Measurements from ENCODE around the gene KDELR3. TPM values are rescaled to one million over a fixed set of nuclear protein-coding genes. Genes with fewer than 3 reads are reported as not detected.
A peak's percentile ranks its signal among the peaks of the same experiment; 100 is the strongest.

KDELR3 gene
- total and polyA plus RNA-seq, 3 experiments from 2014 or later: 0.13 to 0.45 (median 0.33) TPM

- ChIA-PET CTCF (no interaction called here), POLR2A (no interaction called here)
- Mint-ChIP-seq H3K9me3 (no peaks in the 10 kb centered on the region), H3K36me3 (no peaks in the 10 kb centered on the region), H3K27me3 (peaks cover 0 to 3% of the 10 kb centered on the region in 2 donors), H3K4me1 (no peaks in the 10 kb centered on the region), H3K4me3 (no peak overlapping the region), H3K27ac (no peak overlapping the region)
- Histone ChIP-seq H3K27me3 (ENCODE audit: insufficient read depth, low read length, poor library complexity, severe bottlenecking) (no peaks in the 10 kb centered on the region), H3K9me3 (ENCODE audit: low read length) (no peaks in the 10 kb centered on the region), H3K27ac (ENCODE audit: low read depth, low read length) (no peak overlapping the region), H3K4me1 (ENCODE audit: insufficient read depth, low read length) (no peaks in the 10 kb centered on the region), H3K4me3 (ENCODE audit: low read length) (no peak overlapping the region), H3K36me3 (ENCODE audit: insufficient read depth, low read length) (no peaks in the 10 kb centered on the region)
- DNase-seq: no peak
These were observed 34.0 kb upstream of the KDELR3 start for GRCh38 chr22:38433871-38434270.

GRCh38 chr22:38435010-38435409, 32.9 kb upstream of the KDELR3 start:
- Mint-ChIP-seq H3K4me1 (no peaks in the 10 kb centered on the region), H3K9me3 (no peaks in the 10 kb centered on the region), H3K36me3 (no peaks in the 10 kb centered on the region), H3K4me3 (no peak overlapping the region), H3K27ac (no peak overlapping the region), H3K27me3 (peaks cover 0 to 3% of the 10 kb centered on the region in 2 donors)
- DNase-seq: no peak
- Histone ChIP-seq H3K36me3 (ENCODE audit: insufficient read depth, low read length) (no peaks in the 10 kb centered on the region), H3K9me3 (ENCODE audit: low read length) (no peaks in the 10 kb centered on the region), H3K27me3 (ENCODE audit: insufficient read depth, low read length, poor library complexity, severe bottlenecking) (no peaks in the 10 kb centered on the region), H3K4me3 (ENCODE audit: low read length) (no peak overlapping the region), H3K4me1 (ENCODE audit: insufficient read depth, low read length) (no peaks in the 10 kb centered on the region), H3K27ac (ENCODE audit: low read depth, low read length) (no peak overlapping the region)
- ChIA-PET POLR2A (no interaction called here), CTCF (interaction anchor here (1.9 kb wide), 1 partner anchor 13 kb away, joined by 3 read pairs; no protein-coding TSS in a partner anchor)

- no peaks in the 10 kb centered on the region for H3K9me3 ChIP-seq (ENCODE audit: low read length)
- H3K9me3 Mint-ChIP-seq: no peaks in the 10 kb centered on the region
- no peak for DNase-seq
- peak overlapping the region in 1 of 7 donors; percentile 56 for H3K4me3 Mint-ChIP-seq
- CTCF ChIA-PET: interaction anchor here (1.9 kb wide), 1 partner anchor 12 kb away, joined by 3 read pairs; no protein-coding TSS in a partner anchor
- H3K4me3 ChIP-seq (ENCODE audit: low read length): no peak overlapping the region
- H3K4me1 ChIP-seq (ENCODE audit: insufficient read depth, low read length): no peaks in the 10 kb centered on the region
- no peaks in the 10 kb centered on the region for H3K4me1 Mint-ChIP-seq
- H3K36me3 ChIP-seq (ENCODE audit: insufficient read depth, low read length): no peaks in the 10 kb centered on the region
- H3K27me3 Mint-ChIP-seq: peaks cover 6 to 9% of the 10 kb centered on the region in 2 donors
- H3K27ac Mint-ChIP-seq: no peak overlapping the region
- H3K27me3 ChIP-seq (ENCODE audit: insufficient read depth, low read length, poor library complexity, severe bottlenecking): no peaks in the 10 kb centered on the region
- no peaks in the 10 kb centered on the region for H3K36me3 Mint-ChIP-seq
- POLR2A ChIA-PET: no interaction called here
- H3K27ac ChIP-seq (ENCODE audit: low read depth, low read length): no peak overlapping the region
These were observed 31.9 kb upstream of the KDELR3 start for GRCh38 chr22:38435965-38436364.

GRCh38 chr22:38436629-38437395, 31.1 kb upstream of the KDELR3 start:
- Mint-ChIP-seq H3K4me3 (no peak overlapping the region), H3K4me1 (no peaks in the 10 kb centered on the region), H3K27ac (no peak overlapping the region), H3K36me3 (no peaks in the 10 kb centered on the region), H3K9me3 (no peaks in the 10 kb centered on the region), H3K27me3 (peaks cover 6 to 9% of the 10 kb centered on the region in 2 donors)
- H3K36me3 ChIP-seq (ENCODE audit: insufficient read depth, low read length): no peaks in the 10 kb centered on the region
- no peak for DNase-seq
- H3K4me1 ChIP-seq (ENCODE audit: insufficient read depth, low read length): no peaks in the 10 kb centered on the region
- ChIA-PET POLR2A (no interaction called here), CTCF (interaction anchor here (1.9 kb wide), 1 partner anchor 12 kb away, joined by 3 read pairs; no protein-coding TSS in a partner anchor)
- H3K27ac ChIP-seq (ENCODE audit: low read depth, low read length): no peak overlapping the region
- no peak overlapping the region for H3K4me3 ChIP-seq (ENCODE audit: low read length)
- no peaks in the 10 kb centered on the region for H3K27me3 ChIP-seq (ENCODE audit: insufficient read depth, low read length, poor library complexity, severe bottlenecking)
- H3K9me3 ChIP-seq (ENCODE audit: low read length): no peaks in the 10 kb centered on the region

- Histone ChIP-seq H3K27me3 (ENCODE audit: insufficient read depth, low read length, poor library complexity, severe bottlenecking) (no peaks in the 10 kb centered on the region), H3K27ac (ENCODE audit: low read depth, low read length) (no peak overlapping the region), H3K4me3 (ENCODE audit: low read length) (no peak overlapping the region), H3K9me3 (ENCODE audit: low read length) (no peaks in the 10 kb centered on the region), H3K4me1 (ENCODE audit: insufficient read depth, low read length) (no peaks in the 10 kb centered on the region), H3K36me3 (ENCODE audit: insufficient read depth, low read length) (no peaks in the 10 kb centered on the region)
- ChIA-PET CTCF (no interaction called here), POLR2A (no interaction called here)
- Mint-ChIP-seq H3K9me3 (no peaks in the 10 kb centered on the region), H3K4me3 (no peak overlapping the region), H3K27me3 (peaks cover 6 to 9% of the 10 kb centered on the region in 2 donors), H3K4me1 (no peaks in the 10 kb centered on the region), H3K36me3 (no peaks in the 10 kb centered on the region), H3K27ac (no peak overlapping the region)
- no peak for DNase-seq
These were observed 30.5 kb upstream of the KDELR3 start for GRCh38 chr22:38437416-38437815.

GRCh38 chr22:38440747-38441350, 27.0 kb upstream of the KDELR3 start:
- H3K27ac ChIP-seq (ENCODE audit: low read depth, low read length): no peak overlapping the region
- DNase-seq: no peak
- CTCF ChIA-PET: no interaction called here
- H3K27me3 Mint-ChIP-seq: peaks cover 19 to 27% of the 10 kb centered on the region in 2 donors
- no peaks in the 10 kb centered on the region for H3K9me3 ChIP-seq (ENCODE audit: low read length)
- no peaks in the 10 kb centered on the region for H3K9me3 Mint-ChIP-seq
- H3K36me3 ChIP-seq (ENCODE audit: insufficient read depth, low read length): no peaks in the 10 kb centered on the region
- no peaks in the 10 kb centered on the region for H3K4me1 Mint-ChIP-seq
- H3K27me3 ChIP-seq (ENCODE audit: insufficient read depth, low read length, poor library complexity, severe bottlenecking): no peaks in the 10 kb centered on the region
- no peaks in the 10 kb centered on the region for H3K36me3 Mint-ChIP-seq
- H3K4me3 Mint-ChIP-seq: no peak overlapping the region
- H3K27ac Mint-ChIP-seq: peak overlapping the region in 2 of 8 donors; percentile 23 to 77
- H3K4me3 ChIP-seq (ENCODE audit: low read length): no peak overlapping the region
- H3K4me1 ChIP-seq (ENCODE audit: insufficient read depth, low read length): no peaks in the 10 kb centered on the region
- POLR2A ChIA-PET: no interaction called here

- Mint-ChIP-seq H3K4me3 (no peak overlapping the region), H3K27ac (no peak overlapping the region), H3K36me3 (no peaks in the 10 kb centered on the region), H3K4me1 (no peaks in the 10 kb centered on the region), H3K9me3 (peaks cover 0 to 1% (median 0%) of the 10 kb centered on the region in 5 donors), H3K27me3 (peaks cover 21 to 27% of the 10 kb centered on the region in 2 donors)
- Histone ChIP-seq H3K4me1 (ENCODE audit: insufficient read depth, low read length) (no peaks in the 10 kb centered on the region), H3K9me3 (ENCODE audit: low read length) (no peaks in the 10 kb centered on the region), H3K27me3 (ENCODE audit: insufficient read depth, low read length, poor library complexity, severe bottlenecking) (no peaks in the 10 kb centered on the region), H3K27ac (ENCODE audit: low read depth, low read length) (no peak overlapping the region), H3K36me3 (ENCODE audit: insufficient read depth, low read length) (no peaks in the 10 kb centered on the region), H3K4me3 (ENCODE audit: low read length) (no peak overlapping the region)
- CTCF ChIA-PET: no interaction called here
- POLR2A ChIA-PET: interaction anchor here (0.6 kb wide), 1 partner anchor 42 kb away, joined by 10 read pairs; no protein-coding TSS in a partner anchor
- DNase-seq: no peak
These were observed 26.1 kb upstream of the KDELR3 start for GRCh38 chr22:38441620-38442287.

GRCh38 chr22:38442967-38443627, 24.8 kb upstream of the KDELR3 start:
- H3K9me3 ChIP-seq (ENCODE audit: low read length): no peaks in the 10 kb centered on the region
- CTCF ChIA-PET: no interaction called here
- H3K27me3 ChIP-seq (ENCODE audit: insufficient read depth, low read length, poor library complexity, severe bottlenecking): no peaks in the 10 kb centered on the region
- DNase-seq: no peak
- Mint-ChIP-seq H3K9me3 (peaks cover 0 to 1% (median 0%) of the 10 kb centered on the region in 5 donors), H3K4me1 (no peaks in the 10 kb centered on the region), H3K4me3 (no peak overlapping the region), H3K36me3 (no peaks in the 10 kb centered on the region), H3K27me3 (peaks cover 21 to 27% of the 10 kb centered on the region in 2 donors), H3K27ac (peak overlapping the region in 1 of 8 donors; percentile 91)
- H3K4me1 ChIP-seq (ENCODE audit: insufficient read depth, low read length): no peaks in the 10 kb centered on the region
- POLR2A ChIA-PET: no interaction called here
- no peak overlapping the region for H3K27ac ChIP-seq (ENCODE audit: low read depth, low read length)
- H3K36me3 ChIP-seq (ENCODE audit: insufficient read depth, low read length): no peaks in the 10 kb centered on the region
- H3K4me3 ChIP-seq (ENCODE audit: low read length): no peak overlapping the region

All from CD8-positive, alpha-beta memory T cell (primary cell).